ENCODE measurements around the gene HINT2. TPM values are rescaled to one million over a fixed set of nuclear protein-coding genes. Genes with fewer than 3 reads are reported as not detected.

The HINT2 gene
- total RNA-seq, 1 donor from 2014 or later: 51.1 TPM

DNA sequence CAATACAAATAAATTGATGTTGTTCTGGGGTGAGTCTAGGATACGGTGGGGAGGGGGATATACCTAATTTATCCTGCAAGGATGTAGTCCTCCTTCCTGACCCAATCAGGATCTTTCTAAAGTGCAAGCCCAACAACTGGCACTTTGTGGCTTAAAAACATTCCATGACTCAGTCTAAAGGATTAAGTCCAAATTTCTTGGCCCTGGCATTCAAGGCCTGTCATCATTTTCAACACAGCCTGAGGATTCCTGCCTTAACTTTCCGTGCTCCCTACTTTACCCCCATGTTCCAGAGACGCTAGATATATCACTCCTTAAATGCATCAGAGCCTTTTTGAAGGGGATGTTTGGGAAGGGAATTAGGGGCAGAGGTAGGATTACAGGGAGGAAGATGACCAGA, 12.6 kb upstream of the HINT2 start:
- no peaks in the 10 kb centered on the region for H3K9me3 Mint-ChIP-seq
- no peak overlapping the region for H3K27ac Mint-ChIP-seq
- H3K4me1 Mint-ChIP-seq (ENCODE audit: unreplicated experiment): peaks cover 40% of the 10 kb centered on the region
- no peak for TF ChIP-seq CTCF (conservative IDR thresholded peaks at IDR 0.05)
- no peak for DNase-seq (ENCODE audit: extremely low spot score, unreplicated experiment)
- H3K36me3 Mint-ChIP-seq: no peaks in the 10 kb centered on the region
- no peaks in the 10 kb centered on the region for H3K27me3 Mint-ChIP-seq
- H3K4me3 Mint-ChIP-seq: peak overlapping the region; percentile 28

GRCh38 chr9:35826071-35826701, 11.3 kb upstream of the HINT2 start:
- Mint-ChIP-seq H3K4me3 (peak overlapping the region; percentile 74), H3K27me3 (no peaks in the 10 kb centered on the region), H3K4me1 (ENCODE audit: unreplicated experiment) (peaks cover 30% of the 10 kb centered on the region), H3K9me3 (no peaks in the 10 kb centered on the region), H3K36me3 (no peaks in the 10 kb centered on the region), H3K27ac (peak overlapping the region; percentile 1)
- no peak for DNase-seq (ENCODE audit: extremely low spot score, unreplicated experiment)
- TF ChIP-seq CTCF (conservative IDR thresholded peaks at IDR 0.05): peak; percentile 74

DNA sequence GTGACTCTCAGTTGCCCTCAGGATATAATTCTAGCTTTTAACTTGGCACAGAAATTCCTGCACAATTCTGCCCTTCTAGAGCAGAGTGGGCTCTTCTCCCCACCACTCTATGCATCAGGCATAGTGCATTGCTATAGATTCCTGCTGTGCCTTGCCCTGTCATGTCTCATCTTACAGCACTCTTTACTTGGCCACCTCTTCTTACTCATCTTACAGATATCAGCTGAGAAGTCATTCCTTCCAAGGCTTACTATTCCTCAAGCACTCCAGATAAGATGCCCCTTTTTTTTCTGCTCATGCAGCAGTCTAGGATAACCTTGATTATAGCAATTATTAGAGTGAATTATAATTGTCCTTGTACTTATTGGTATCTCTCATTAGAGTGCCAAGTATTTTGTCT, 8.1 kb upstream of the HINT2 start:
- no peak for DNase-seq (ENCODE audit: extremely low spot score, unreplicated experiment)
- Mint-ChIP-seq H3K36me3 (no peaks in the 10 kb centered on the region), H3K9me3 (no peaks in the 10 kb centered on the region), H3K4me3 (no peak overlapping the region), H3K4me1 (ENCODE audit: unreplicated experiment) (peaks cover 5% of the 10 kb centered on the region), H3K27ac (no peak overlapping the region), H3K27me3 (no peaks in the 10 kb centered on the region)
- no peak for TF ChIP-seq CTCF (conservative IDR thresholded peaks at IDR 0.05)

- Mint-ChIP-seq H3K27me3 (no peaks in the 10 kb centered on the region), H3K4me3 (no peak overlapping the region), H3K27ac (no peak overlapping the region), H3K4me1 (ENCODE audit: unreplicated experiment) (peaks cover 10% of the 10 kb centered on the region), H3K36me3 (no peaks in the 10 kb centered on the region), H3K9me3 (peaks cover 3% of the 10 kb centered on the region)
- DNase-seq (ENCODE audit: extremely low spot score, unreplicated experiment): no peak
- no peak for TF ChIP-seq CTCF (conservative IDR thresholded peaks at IDR 0.05)
These were observed 5.2 kb upstream of the HINT2 start for GRCh38 chr9:35820076-35820475.

- peak overlapping the region; percentile 14 for H3K27ac Mint-ChIP-seq
- H3K36me3 Mint-ChIP-seq: no peaks in the 10 kb centered on the region
- H3K4me1 Mint-ChIP-seq (ENCODE audit: unreplicated experiment): peaks cover 17% of the 10 kb centered on the region
- no peak for TF ChIP-seq CTCF (conservative IDR thresholded peaks at IDR 0.05)
- peaks cover 3% of the 10 kb centered on the region for H3K9me3 Mint-ChIP-seq
- no peaks in the 10 kb centered on the region for H3K27me3 Mint-ChIP-seq
- H3K4me3 Mint-ChIP-seq: peak overlapping the region; percentile 11
- no peak for DNase-seq (ENCODE audit: extremely low spot score, unreplicated experiment)
These were observed 3.5 kb upstream of the HINT2 start for GRCh38 chr9:35818341-35818740.

Data from type B pancreatic cell (in vitro differentiated cells).